Prostate gland (tissue), 2 donors: ENCODE data around the gene GANC.
"Not testable (repeated sequence)": the region's sequence is repeated elsewhere in the genome, so short reads cannot be mapped to it uniquely, and the experiment has no call there.

Source experiments
- POLR2A ChIP-seq: fragments of 450-650 bp; IDR thresholded peaks from one replicate; pipeline ENCODE4 v1.6.1; 2016; ENCODE audit warnings: antibody characterized with exemption, mild to moderate bottlenecking
- POLR2AphosphoS5 ChIP-seq: sonication (generic); formaldehyde crosslinking; IDR thresholded peaks from one replicate; pipeline ENCODE4 v1.6.1; 2017; ENCODE audit warnings: antibody characterized with exemption
- TF ChIP-seq, protein P1 (sequence below), 4 experiments: fragments of 200-600 bp in 2 of 4; fragments of 450-650 bp in 2 of 4; sonication (generic) in 2 of 4; IDR thresholded peaks; 1 replicate in 3 of 4; 2 replicates in 1 of 4; pipeline ENCODE4 v1.5.1; 2016 to 2019; ENCODE audit warnings: antibody characterized with exemption in 4 of 4, mild to moderate bottlenecking in 2 of 4, moderate library complexity in 2 of 4

GRCh38 chr15:42301004-42301403, 28.0 kb downstream of the GANC start:
- TF ChIP-seq, protein P1, sequence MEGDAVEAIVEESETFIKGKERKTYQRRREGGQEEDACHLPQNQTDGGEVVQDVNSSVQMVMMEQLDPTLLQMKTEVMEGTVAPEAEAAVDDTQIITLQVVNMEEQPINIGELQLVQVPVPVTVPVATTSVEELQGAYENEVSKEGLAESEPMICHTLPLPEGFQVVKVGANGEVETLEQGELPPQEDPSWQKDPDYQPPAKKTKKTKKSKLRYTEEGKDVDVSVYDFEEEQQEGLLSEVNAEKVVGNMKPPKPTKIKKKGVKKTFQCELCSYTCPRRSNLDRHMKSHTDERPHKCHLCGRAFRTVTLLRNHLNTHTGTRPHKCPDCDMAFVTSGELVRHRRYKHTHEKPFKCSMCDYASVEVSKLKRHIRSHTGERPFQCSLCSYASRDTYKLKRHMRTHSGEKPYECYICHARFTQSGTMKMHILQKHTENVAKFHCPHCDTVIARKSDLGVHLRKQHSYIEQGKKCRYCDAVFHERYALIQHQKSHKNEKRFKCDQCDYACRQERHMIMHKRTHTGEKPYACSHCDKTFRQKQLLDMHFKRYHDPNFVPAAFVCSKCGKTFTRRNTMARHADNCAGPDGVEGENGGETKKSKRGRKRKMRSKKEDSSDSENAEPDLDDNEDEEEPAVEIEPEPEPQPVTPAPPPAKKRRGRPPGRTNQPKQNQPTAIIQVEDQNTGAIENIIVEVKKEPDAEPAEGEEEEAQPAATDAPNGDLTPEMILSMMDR (IDR thresholded peaks at IDR 0.05), result not testable (repeated sequence)
- TF ChIP-seq POLR2AphosphoS5, POLR2A: not testable (repeated sequence)
